VCaP (cell line): ENCODE results near the gene VLDLR.
A peak's percentile ranks its signal among the peaks of the same experiment; 100 is the strongest.

Experiments used
- H3K27ac ChIP-seq: fragments of 450-650 bp; 2 replicates; pipeline ENCODE4 v1.5.1; 2017
- TF ChIP-seq, protein P1 (sequence below): fragments of 450-650 bp; conservative IDR thresholded peaks from 2 replicates; pipeline ENCODE4 v1.5.1; 2017; ENCODE audit warnings: mild to moderate bottlenecking, moderate library complexity

VLDLR gene

DNA sequence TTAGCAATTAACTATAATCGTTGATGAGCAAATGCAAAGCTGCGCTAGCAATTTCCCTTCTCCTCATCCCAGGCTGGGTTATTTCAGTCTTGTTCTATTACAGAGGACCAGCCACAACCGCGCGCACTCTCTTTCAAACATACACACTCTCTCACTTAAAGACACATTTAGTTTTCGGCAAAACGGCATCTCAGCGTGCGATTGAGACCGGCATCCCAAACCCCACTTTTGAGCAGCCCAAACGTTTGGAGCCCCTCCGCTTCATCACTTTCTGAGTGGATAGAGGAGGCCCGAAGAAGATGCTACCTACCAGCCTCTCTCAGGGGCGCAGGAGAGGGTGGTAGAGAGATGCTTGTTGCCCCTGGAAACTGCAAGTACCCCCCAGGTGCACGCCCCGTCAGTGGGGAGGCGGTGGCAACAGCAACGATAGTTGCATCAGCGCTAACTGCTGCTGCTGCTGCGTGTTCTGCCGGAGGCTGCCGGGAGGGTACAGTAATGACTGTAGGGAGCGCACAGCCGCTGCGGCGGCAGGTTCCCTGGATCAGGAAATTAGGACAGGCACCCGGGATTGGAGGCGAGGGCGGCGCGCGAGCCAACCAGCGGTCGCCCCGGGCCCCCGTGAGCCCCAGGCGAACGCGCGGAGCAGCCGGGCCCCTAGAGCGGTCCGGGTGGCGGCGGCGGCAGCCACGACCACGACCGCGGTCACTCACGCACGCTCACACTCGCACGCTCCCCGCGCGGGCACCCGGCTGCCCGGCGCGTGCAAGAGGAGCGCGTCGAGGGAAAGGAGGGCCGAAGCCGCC is 467 bp upstream of the VLDLR start:
- H3K27ac ChIP-seq: peak overlapping the region; percentile 84
- TF ChIP-seq, protein P1, sequence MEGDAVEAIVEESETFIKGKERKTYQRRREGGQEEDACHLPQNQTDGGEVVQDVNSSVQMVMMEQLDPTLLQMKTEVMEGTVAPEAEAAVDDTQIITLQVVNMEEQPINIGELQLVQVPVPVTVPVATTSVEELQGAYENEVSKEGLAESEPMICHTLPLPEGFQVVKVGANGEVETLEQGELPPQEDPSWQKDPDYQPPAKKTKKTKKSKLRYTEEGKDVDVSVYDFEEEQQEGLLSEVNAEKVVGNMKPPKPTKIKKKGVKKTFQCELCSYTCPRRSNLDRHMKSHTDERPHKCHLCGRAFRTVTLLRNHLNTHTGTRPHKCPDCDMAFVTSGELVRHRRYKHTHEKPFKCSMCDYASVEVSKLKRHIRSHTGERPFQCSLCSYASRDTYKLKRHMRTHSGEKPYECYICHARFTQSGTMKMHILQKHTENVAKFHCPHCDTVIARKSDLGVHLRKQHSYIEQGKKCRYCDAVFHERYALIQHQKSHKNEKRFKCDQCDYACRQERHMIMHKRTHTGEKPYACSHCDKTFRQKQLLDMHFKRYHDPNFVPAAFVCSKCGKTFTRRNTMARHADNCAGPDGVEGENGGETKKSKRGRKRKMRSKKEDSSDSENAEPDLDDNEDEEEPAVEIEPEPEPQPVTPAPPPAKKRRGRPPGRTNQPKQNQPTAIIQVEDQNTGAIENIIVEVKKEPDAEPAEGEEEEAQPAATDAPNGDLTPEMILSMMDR: 0 out of 2 replicates have a peak, but pooled peaks have one; percentile 9

DNA sequence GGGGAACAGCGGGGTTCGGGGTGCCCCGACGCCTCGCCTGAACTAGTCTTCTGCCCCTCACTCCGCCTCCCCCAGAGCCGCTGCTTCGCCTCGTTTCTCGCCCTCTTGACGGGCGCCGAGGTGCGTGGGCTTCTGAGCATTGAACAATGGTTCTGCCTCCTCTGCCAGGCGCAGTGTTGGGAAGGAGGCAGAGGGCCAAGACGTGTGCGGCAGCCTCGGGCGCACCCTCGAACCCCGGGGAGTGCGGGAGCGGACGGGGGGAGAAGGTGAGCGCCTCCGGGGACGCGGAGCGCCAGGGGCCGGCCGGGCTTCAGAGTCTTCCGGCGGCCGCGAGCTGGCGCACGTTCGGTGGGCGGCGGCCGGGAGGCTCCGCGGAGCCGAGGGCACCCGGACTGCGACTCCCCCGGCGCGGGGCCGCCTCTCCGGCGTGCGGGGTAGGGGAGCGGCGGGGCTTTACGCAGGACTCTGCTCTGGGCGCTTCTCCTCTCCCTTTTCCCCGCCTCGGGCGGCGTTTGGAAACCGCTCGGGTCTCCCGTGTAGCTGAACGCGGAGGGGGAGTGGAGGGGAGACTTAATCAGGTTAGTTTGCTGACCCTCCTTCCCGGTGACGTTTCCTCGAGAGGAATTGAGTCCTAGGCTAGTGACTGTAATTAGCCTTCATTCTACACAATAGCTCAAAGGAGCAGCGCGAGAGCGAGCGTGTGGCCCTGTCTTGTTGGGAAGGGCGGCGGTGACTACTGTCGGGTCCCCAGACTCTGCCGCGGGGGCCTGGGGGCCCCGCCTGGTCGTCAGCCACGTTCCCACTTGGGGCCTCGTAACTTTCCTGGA is 1.1 kb downstream of the VLDLR start:
- H3K27ac ChIP-seq: peak overlapping the region; percentile 84
- TF ChIP-seq, protein P1: no peak

DNA sequence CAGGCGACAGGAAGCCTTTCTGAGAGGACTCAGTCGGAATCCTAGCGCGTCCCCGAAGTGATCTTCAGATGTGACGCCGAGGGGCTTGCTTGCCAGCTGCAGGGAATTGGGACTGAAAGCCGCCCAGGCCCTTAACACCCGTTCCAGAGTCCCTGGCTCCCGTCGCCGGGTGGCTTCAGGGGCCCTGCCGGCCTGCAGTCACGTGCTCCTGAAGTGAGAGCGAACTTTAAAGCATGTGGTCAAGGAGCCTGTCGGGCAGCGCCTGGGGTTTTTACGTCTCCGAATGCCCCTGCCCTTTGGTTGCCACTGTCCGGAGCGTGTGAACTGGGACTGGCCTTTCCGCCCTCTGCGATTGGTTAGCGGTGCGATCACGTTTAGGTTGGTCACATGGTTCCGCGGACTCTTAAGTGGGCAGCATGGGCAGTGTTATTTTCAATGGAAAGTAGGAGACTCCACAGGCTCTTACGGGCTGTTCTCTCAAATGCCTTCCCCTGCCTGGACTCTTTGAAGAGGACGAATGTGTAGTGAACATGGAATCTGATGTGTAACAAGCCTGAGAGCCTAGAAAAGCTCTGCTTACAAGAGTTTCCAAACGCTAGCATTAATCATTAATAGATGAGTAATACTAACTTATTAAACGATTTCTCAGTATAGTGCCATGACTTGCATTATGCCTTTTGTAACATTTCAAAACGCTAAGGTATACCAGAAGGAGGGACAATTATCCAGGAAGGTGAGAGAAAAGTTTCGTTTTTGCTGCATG is 1.9 kb downstream of the VLDLR start:
- H3K27ac ChIP-seq: peak overlapping the region; percentile 84
- TF ChIP-seq, protein P1: no peak

DNA sequence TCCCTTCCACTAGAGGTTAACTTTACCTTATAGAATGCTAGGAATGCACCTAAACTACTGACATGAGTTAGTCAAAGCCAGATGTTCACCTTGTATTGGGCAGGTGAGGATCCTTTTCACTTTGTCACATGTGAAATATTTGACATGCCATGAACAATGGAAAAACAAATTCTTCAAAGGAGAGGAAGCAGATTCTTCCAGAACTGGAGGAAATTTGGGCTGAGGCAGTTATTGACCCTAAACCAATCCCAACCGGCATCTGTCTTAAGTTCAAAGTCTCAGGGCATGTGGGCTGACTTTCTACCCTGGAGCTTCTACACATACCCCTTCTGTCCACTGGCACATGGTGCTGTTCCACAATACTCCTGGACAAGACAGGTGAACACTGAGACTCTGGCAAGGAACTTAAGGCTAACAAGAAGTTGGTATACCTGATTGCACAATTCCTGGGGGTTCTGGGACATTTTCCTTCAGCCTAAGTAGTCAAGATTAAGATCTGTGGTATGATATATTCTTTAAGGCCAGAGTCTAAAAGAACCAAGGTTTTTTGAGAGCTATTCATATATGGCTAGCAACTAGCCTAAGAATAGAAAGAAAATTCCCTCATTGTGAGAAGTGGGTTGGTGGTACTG is 2.6 kb downstream of the VLDLR start:
- peak overlapping the region; percentile 84; the same call in 1 of the 2 replicates for H3K27ac ChIP-seq
- TF ChIP-seq, protein P1: no peak

DNA sequence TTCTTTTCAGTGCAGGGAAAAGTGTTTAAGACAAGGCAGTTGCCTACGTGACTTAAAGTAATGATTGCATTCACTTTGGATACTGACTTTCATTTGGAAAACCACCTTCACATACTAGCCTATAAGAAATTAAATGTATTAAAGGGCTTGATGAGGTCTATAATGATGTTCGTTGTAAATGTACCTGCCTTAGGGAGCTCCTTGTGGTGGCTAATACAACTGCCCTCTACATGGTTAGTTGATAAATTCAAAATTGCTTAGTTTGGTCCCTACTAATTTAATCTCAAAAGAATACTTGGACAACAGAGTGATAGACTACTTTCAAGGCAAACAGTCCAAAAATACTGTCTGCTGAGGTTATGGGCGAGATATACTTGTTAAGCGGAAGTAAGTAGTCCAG is 3.8 kb downstream of the VLDLR start:
- TF ChIP-seq, protein P1: no peak
- no peak overlapping the region for H3K27ac ChIP-seq

DNA sequence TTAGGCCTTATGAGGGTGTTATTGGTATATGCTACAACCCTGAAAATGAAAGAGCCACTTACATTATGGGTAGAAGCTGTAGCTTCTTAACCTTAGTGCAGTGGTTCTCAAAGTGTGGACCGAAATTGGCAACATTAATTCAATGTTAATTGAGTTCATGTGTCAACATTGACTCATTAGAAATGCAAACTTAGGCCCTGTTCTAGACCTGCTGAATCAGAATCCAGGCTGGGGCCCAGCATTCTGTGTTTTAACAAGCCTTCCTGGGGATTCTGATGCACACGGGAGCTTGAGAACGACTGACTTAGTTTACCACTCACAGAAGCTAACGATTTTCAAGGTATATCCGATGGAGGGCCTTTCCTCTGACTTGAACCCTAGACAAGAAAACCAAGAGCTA is 7.3 kb downstream of the VLDLR start:
- TF ChIP-seq, protein P1: no peak
- no peak overlapping the region for H3K27ac ChIP-seq
